Measurements from ENCODE around the gene NHSL2. TPM values are rescaled to one million over a fixed set of nuclear protein-coding genes. Genes with fewer than 3 reads are reported as not detected.

The NHSL2 gene
- total RNA-seq, 2 donors from 2014 or later = 1.6 to 2.9 TPM

GRCh38 chrX:71941776-71942175 is 31.1 kb downstream of the NHSL2 start:
- H3K36me3 ChIP-seq (replicated peaks in 1 of 2; ENCODE audit: insufficient read depth in 1 of 2, low read depth in 2 of 2) = no peaks in the 10 kb centered on the region
- H3K27ac ChIP-seq = no peak overlapping the region
- no peaks in the 10 kb centered on the region for H3K4me1 ChIP-seq
- H3K4me3 ChIP-seq = no peak overlapping the region
- H3K27me3 ChIP-seq = no peaks in the 10 kb centered on the region
- ATAC-seq (peak; percentile 30), DNase-seq (peak in 1 of 4 donors; percentile 25)
- intact Hi-C loops (cut with DNase I) = no loop called here
- 0 to 45% methylated on average over 1 to 3 of the region's 3 CpGs for WGBS, 2 donors
- no peaks in the 10 kb centered on the region for H3K9me3 ChIP-seq
- TF ChIP-seq POLR2A (IDR thresholded peaks at IDR 0.05) = no peak
- TF ChIP-seq CTCF (IDR thresholded peaks at IDR 0.05) = no peak

- H3K4me3 ChIP-seq = no peak overlapping the region
- no peaks in the 10 kb centered on the region for H3K27me3 ChIP-seq
- TF ChIP-seq POLR2A (IDR thresholded peaks at IDR 0.05) (no peak), CTCF (IDR thresholded peaks at IDR 0.05) (no peak)
- DNase-seq = no peak
- intact Hi-C loops (cut with DNase I) = no loop called here
- H3K27ac ChIP-seq = no peak overlapping the region
- 40% methylated on average over 1 of the region's 2 CpGs; no CpG with 5 or more reads in 1 of the 2 donors for WGBS, 2 donors
- ATAC-seq = no peak
- no peaks in the 10 kb centered on the region for H3K36me3 ChIP-seq (replicated peaks in 1 of 2; ENCODE audit: insufficient read depth in 1 of 2, low read depth in 2 of 2)
- no peaks in the 10 kb centered on the region for H3K9me3 ChIP-seq
- H3K4me1 ChIP-seq = no peaks in the 10 kb centered on the region
Observed at GRCh38 chrX:71944369-71944768, 33.7 kb downstream of the NHSL2 start.

GRCh38 chrX:71945237-71945805 is 34.7 kb downstream of the NHSL2 start:
- no peaks in the 10 kb centered on the region for H3K9me3 ChIP-seq

GRCh38 chrX:71949363-71949762 is 38.7 kb downstream of the NHSL2 start:
- no peaks in the 10 kb centered on the region for H3K9me3 ChIP-seq
- H3K27me3 ChIP-seq = no peaks in the 10 kb centered on the region
- no peak for TF ChIP-seq CTCF (IDR thresholded peaks at IDR 0.05)
- TF ChIP-seq POLR2A (IDR thresholded peaks at IDR 0.05) = no peak
- ATAC-seq = no peak
- H3K36me3 ChIP-seq (replicated peaks in 1 of 2; ENCODE audit: insufficient read depth in 1 of 2, low read depth in 2 of 2) = no peaks in the 10 kb centered on the region
- intact Hi-C loops (cut with DNase I) = no loop called here
- DNase-seq = no peak
- no peak overlapping the region for H3K4me3 ChIP-seq
- WGBS, 2 donors = 60% methylated on average over 7 to 8 of the region's 8 CpGs
- no peaks in the 10 kb centered on the region for H3K4me1 ChIP-seq
- no peak overlapping the region for H3K27ac ChIP-seq

More at GRCh38 chrX:71945237-71945805, 34.7 kb downstream of the NHSL2 start:
- Histone ChIP-seq H3K27ac (no peak overlapping the region), H3K36me3 (replicated peaks in 1 of 2; ENCODE audit: insufficient read depth in 1 of 2, low read depth in 2 of 2) (no peaks in the 10 kb centered on the region), H3K27me3 (no peaks in the 10 kb centered on the region), H3K4me3 (no peak overlapping the region), H3K4me1 (no peaks in the 10 kb centered on the region)
- intact Hi-C loops (cut with DNase I) = no loop called here
- ATAC-seq (no peak), DNase-seq (no peak)
- TF ChIP-seq CTCF (IDR thresholded peaks at IDR 0.05) = no peak
- TF ChIP-seq POLR2A (IDR thresholded peaks at IDR 0.05) = no peak
- WGBS, 2 donors = 32 to 59% methylated on average over 8 of the region's 8 CpGs

GRCh38 chrX:71949844-71950445 is 39.3 kb downstream of the NHSL2 start:
- no peaks in the 10 kb centered on the region for H3K36me3 ChIP-seq (replicated peaks in 1 of 2; ENCODE audit: insufficient read depth in 1 of 2, low read depth in 2 of 2)
- WGBS, 2 donors = 68 to 75% methylated on average over 9 to 10 of the region's 10 CpGs
- DNase-seq = no peak
- no peak overlapping the region for H3K4me3 ChIP-seq
- H3K27me3 ChIP-seq = no peaks in the 10 kb centered on the region
- no peak for ATAC-seq
- TF ChIP-seq POLR2A (IDR thresholded peaks at IDR 0.05) = no peak
- TF ChIP-seq CTCF (IDR thresholded peaks at IDR 0.05) = no peak
- no peak overlapping the region for H3K27ac ChIP-seq
- H3K4me1 ChIP-seq = no peaks in the 10 kb centered on the region
- intact Hi-C loops (cut with DNase I) = no loop called here
- H3K9me3 ChIP-seq = no peaks in the 10 kb centered on the region

Measured in body of pancreas (tissue), 4 donors.